ENCODE results near the gene PCDHB13.
A peak's percentile ranks its signal among the peaks of the same experiment; 100 is the strongest.
"Not testable (repeated sequence)": the region's sequence is repeated elsewhere in the genome, so short reads cannot be mapped to it uniquely, and the experiment has no call there.

PCDHB13 gene

DNA sequence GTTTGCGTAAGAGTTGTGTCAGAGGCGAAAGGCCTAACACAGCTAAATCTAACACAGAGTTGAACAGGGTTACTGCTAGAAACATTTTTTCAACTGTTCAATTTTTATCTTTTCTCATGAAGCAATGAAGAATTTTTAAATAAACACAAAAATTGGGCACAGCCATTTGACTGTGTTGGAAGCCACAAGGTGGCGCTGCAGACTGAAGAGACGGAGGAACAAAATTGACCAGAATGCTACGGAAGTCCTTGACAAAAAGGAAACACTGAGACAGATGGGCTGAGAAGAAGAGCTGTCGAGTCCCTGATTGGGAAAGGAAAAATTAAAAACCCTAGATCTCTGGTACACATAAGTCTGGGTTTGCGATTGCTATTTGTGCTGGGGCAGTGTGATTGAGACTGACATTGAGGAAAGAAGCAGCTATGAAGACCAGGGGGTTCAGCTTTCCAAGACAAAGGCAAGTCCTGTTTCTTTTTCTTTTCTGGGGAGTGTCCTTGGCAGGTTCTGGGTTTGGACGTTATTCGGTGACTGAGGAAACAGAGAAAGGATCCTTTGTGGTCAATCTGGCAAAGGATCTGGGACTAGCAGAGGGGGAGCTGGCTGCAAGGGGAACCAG, 26.7 kb upstream of the PCDHB13 start, which contains the start of gene PCDHB9:
Gene PCDHB9 (plus strand): TSS at position 265 of the 616 bp plus-strand sequence. CDS start 158 bp downstream, at position 423.
- H3K4me1 ChIP-seq (ENCODE audit: insufficient read depth, low read length) = no peaks in the 10 kb centered on the region
- H3K9ac ChIP-seq (ENCODE audit: low read length) = no peak within 1 kb of the TSS
- H3K27ac ChIP-seq (ENCODE audit: low read depth, low read length) = no peak within 1 kb of the TSS
- no peaks in the 10 kb centered on the region for H3K27me3 ChIP-seq (ENCODE audit: control insufficient read depth in 1 of 2, insufficient read depth in 2 of 2, low read length in 2 of 2)
- H3K36me3 ChIP-seq (ENCODE audit: insufficient read depth, low read length) = no peaks in the 10 kb centered on the region
- no peak within 1 kb of the TSS for H3K4me3 ChIP-seq (ENCODE audit: low read depth in 1 of 2, low read length in 2 of 2)
- H3K9me3 ChIP-seq (ENCODE audit: low read length) = peaks cover 24% of the 10 kb centered on the region

DNA sequence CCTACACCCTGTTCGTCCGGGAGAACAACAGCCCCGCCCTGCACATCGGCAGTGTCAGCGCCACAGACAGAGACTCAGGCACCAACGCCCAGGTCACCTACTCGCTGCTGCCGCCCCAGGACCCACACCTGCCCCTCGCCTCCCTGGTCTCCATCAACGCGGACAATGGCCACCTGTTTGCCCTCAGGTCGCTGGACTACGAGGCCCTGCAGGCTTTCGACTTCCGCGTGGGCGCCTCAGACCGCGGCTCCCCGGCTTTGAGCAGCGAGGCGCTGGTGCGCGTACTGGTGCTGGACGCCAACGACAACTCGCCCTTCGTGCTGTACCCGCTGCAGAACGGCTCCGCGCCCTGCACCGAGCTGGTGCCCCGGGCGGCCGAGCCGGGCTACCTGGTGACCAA, 25.0 kb upstream of the PCDHB13 start:
- H3K27me3 ChIP-seq (ENCODE audit: control insufficient read depth in 1 of 2, insufficient read depth in 2 of 2, low read length in 2 of 2); H3K27ac ChIP-seq (ENCODE audit: low read depth, low read length); H3K9ac ChIP-seq (ENCODE audit: low read length); H3K36me3 ChIP-seq (ENCODE audit: insufficient read depth, low read length); H3K4me1 ChIP-seq (ENCODE audit: insufficient read depth, low read length): not testable (repeated sequence)
- Histone ChIP-seq H3K4me3 (ENCODE audit: low read depth in 1 of 2, low read length in 2 of 2) (peak overlapping the region in 1 of 2 donors; percentile 2), H3K9me3 (ENCODE audit: low read length) (peaks cover 20% of the 10 kb centered on the region)

DNA sequence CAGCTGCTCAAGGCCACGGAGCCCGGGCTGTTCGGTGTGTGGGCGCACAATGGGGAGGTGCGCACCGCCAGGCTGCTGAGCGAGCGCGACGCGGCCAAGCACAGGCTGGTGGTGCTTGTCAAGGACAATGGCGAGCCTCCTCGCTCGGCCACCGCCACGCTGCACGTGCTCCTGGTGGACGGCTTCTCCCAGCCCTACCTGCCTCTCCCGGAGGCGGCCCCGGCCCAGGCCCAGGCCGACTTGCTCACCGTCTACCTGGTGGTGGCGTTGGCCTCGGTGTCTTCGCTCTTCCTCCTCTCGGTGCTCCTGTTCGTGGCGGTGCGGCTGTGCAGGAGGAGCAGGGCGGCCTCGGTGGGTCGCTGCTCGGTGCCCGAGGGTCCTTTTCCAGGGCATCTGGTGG, 24.6 kb upstream of the PCDHB13 start:
- not testable (repeated sequence) for H3K27me3 ChIP-seq (ENCODE audit: control insufficient read depth in 1 of 2, insufficient read depth in 2 of 2, low read length in 2 of 2); H3K4me1 ChIP-seq (ENCODE audit: insufficient read depth, low read length); H3K36me3 ChIP-seq (ENCODE audit: insufficient read depth, low read length); H3K27ac ChIP-seq (ENCODE audit: low read depth, low read length); H3K4me3 ChIP-seq (ENCODE audit: low read depth in 1 of 2, low read length in 2 of 2); H3K9ac ChIP-seq (ENCODE audit: low read length)
- peaks cover 20% of the 10 kb centered on the region for H3K9me3 ChIP-seq (ENCODE audit: low read length)

DNA sequence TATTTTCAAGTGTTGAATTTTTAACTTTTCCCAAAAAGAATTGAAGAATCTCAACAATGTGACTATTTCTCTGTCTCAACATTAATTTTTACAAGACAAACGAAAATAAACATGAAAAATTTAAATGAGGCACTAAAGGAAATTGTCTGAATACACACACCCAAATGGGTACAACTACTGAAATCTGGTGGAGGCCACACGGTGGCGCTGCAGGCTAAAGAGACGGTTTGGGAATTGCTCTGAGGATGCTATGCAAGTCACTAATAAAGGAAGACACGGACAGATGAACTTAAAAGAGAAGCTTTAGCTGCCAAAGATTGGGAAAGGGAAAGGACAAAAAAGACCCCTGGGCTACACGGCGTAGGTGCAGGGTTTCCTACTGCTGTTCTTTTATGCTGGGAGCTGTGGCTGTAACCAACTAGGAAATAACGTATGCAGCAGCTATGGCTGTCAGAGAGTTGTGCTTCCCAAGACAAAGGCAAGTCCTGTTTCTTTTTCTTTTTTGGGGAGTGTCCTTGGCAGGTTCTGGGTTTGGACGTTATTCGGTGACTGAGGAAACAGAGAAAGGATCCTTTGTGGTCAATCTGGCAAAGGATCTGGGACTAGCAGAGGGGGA, 21.5 kb upstream of the PCDHB13 start, which contains the start of gene PCDHB10:
Gene PCDHB10 (plus strand): TSS at position 244 of the 616 bp plus-strand sequence. CDS start 200 bp downstream, at position 444.
- Histone ChIP-seq H3K4me3 (ENCODE audit: low read depth in 1 of 2, low read length in 2 of 2) (peak within 1 kb of the TSS in 1 of 2 donors; percentile 33), H3K27me3 (ENCODE audit: control insufficient read depth in 1 of 2, insufficient read depth in 2 of 2, low read length in 2 of 2) (no peaks in the 10 kb centered on the region), H3K4me1 (ENCODE audit: insufficient read depth, low read length) (no peaks in the 10 kb centered on the region), H3K36me3 (ENCODE audit: insufficient read depth, low read length) (no peaks in the 10 kb centered on the region), H3K9ac (ENCODE audit: low read length) (no peak within 1 kb of the TSS), H3K27ac (ENCODE audit: low read depth, low read length) (no peak within 1 kb of the TSS), H3K9me3 (ENCODE audit: low read length) (peaks cover 13% of the 10 kb centered on the region)

DNA sequence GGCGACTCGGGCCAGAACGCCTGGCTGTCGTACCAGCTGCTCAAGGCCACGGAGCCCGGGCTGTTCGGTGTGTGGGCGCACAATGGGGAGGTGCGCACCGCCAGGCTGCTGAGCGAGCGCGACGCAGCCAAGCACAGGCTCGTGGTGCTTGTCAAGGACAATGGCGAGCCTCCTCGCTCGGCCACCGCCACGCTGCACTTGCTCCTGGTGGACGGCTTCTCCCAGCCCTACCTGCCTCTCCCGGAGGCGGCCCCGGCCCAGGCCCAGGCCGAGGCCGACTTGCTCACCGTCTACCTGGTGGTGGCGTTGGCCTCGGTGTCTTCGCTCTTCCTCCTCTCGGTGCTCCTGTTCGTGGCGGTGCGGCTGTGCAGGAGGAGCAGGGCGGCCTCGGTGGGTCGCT, 19.4 kb upstream of the PCDHB13 start:
- H3K4me3 ChIP-seq (ENCODE audit: low read depth in 1 of 2, low read length in 2 of 2); H3K36me3 ChIP-seq (ENCODE audit: insufficient read depth, low read length); H3K4me1 ChIP-seq (ENCODE audit: insufficient read depth, low read length); H3K9ac ChIP-seq (ENCODE audit: low read length); H3K27ac ChIP-seq (ENCODE audit: low read depth, low read length); H3K27me3 ChIP-seq (ENCODE audit: control insufficient read depth in 1 of 2, insufficient read depth in 2 of 2, low read length in 2 of 2): not testable (repeated sequence)
- peaks cover 29% of the 10 kb centered on the region for H3K9me3 ChIP-seq (ENCODE audit: low read length)

DNA sequence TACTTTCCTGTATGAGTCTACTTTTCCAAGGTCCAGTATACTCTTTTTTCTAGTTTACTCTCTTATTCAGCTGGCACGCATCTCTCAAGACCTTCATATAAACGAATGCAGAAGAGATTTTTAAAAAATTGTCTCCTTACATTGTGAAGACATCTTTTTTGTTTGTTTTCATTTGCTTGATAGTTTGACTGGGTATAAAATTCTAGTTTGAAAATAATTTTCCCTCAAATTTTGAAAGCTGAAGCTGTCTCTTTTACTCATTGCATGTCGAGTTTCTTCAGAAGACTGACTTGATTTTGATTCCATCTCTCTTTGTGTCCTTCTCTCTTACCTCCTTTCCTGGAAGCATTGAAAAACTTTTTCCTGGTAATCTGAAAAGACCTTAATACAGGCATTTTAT, 17.4 kb upstream of the PCDHB13 start:
- Histone ChIP-seq H3K4me1 (ENCODE audit: insufficient read depth, low read length) (no peaks in the 10 kb centered on the region), H3K4me3 (ENCODE audit: low read depth in 1 of 2, low read length in 2 of 2) (no peak overlapping the region), H3K27ac (ENCODE audit: low read depth, low read length) (no peak overlapping the region), H3K36me3 (ENCODE audit: insufficient read depth, low read length) (no peaks in the 10 kb centered on the region), H3K9ac (ENCODE audit: low read length) (no peak overlapping the region), H3K27me3 (ENCODE audit: control insufficient read depth in 1 of 2, insufficient read depth in 2 of 2, low read length in 2 of 2) (no peaks in the 10 kb centered on the region), H3K9me3 (ENCODE audit: low read length) (peaks cover 29% of the 10 kb centered on the region)

DNA sequence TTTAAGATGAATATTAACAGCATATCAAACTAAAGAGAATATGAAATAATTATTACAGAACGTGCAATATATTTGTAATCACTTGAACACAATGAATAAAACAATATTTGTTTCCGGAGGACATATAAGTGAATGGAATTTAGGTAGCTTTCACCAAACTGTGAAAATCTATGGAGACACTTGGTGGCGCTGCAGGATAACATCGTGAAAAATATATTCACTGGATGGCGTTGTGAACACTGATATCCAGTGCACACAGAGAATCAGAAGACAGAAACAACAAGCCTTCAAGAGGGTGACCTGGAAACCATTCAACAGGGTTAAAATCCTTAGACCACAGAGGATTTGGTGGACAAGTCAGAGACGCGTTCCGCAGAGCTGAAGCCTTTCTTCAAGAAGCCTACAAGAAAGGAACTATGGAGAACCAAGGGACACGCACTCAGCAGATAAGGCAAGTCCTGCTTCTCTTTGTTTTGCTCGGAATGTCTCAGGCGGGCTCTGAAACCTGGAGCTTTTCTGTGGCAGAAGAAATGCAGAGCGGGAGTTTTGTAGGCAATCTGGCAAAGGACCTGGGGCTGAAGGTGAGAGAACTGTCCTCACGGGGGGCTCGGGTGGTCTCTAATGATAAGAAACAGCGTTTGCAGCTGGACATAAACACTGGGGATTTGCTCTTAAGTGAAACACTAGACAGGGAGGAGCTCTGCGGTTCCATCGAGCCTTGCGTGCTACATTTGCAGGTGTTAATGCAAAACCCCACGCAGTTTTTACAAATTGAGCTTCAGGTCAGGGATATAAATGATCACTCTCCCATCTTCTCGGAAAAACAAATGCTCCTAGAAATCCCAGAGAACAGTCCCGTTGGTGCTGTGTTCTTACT, 14.1 kb upstream of the PCDHB13 start, which contains the start of gene PCDHB11:
Gene PCDHB11 (plus strand): TSS at position 269 of the 877 bp plus-strand sequence. CDS start 148 bp downstream, at position 417.
- Histone ChIP-seq H3K9me3 (ENCODE audit: low read length) (peaks cover 20% of the 10 kb centered on the region), H3K27me3 (ENCODE audit: control insufficient read depth in 1 of 2, insufficient read depth in 2 of 2, low read length in 2 of 2) (no peaks in the 10 kb centered on the region), H3K27ac (ENCODE audit: low read depth, low read length) (no peak within 1 kb of the TSS), H3K9ac (ENCODE audit: low read length) (no peak within 1 kb of the TSS), H3K4me1 (ENCODE audit: insufficient read depth, low read length) (no peaks in the 10 kb centered on the region), H3K4me3 (ENCODE audit: low read depth in 1 of 2, low read length in 2 of 2) (peak within 1 kb of the TSS in 1 of 2 donors; percentile 41), H3K36me3 (ENCODE audit: insufficient read depth, low read length) (no peaks in the 10 kb centered on the region)

DNA sequence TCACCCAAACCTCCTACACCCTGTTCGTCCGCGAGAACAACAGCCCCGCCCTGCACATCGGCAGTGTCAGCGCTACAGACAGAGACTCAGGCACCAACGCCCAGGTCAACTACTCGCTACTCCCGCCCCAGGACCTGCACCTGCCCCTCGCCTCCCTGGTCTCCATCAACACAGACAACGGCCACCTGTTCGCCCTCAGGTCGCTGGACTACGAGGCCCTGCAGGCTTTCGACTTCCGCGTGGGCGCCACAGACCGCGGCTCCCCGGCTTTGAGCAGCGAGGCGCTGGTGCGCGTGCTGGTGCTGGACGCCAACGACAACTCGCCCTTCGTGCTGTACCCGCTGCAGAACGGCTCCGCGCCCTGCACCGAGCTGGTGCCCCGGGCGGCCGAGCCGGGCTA, 12.6 kb upstream of the PCDHB13 start:
- not testable (repeated sequence) for H3K27ac ChIP-seq (ENCODE audit: low read depth, low read length); H3K4me3 ChIP-seq (ENCODE audit: low read depth in 1 of 2, low read length in 2 of 2); H3K9ac ChIP-seq (ENCODE audit: low read length); H3K27me3 ChIP-seq (ENCODE audit: control insufficient read depth in 1 of 2, insufficient read depth in 2 of 2, low read length in 2 of 2); H3K4me1 ChIP-seq (ENCODE audit: insufficient read depth, low read length); H3K36me3 ChIP-seq (ENCODE audit: insufficient read depth, low read length)
- peaks cover 22% of the 10 kb centered on the region for H3K9me3 ChIP-seq (ENCODE audit: low read length)

DNA sequence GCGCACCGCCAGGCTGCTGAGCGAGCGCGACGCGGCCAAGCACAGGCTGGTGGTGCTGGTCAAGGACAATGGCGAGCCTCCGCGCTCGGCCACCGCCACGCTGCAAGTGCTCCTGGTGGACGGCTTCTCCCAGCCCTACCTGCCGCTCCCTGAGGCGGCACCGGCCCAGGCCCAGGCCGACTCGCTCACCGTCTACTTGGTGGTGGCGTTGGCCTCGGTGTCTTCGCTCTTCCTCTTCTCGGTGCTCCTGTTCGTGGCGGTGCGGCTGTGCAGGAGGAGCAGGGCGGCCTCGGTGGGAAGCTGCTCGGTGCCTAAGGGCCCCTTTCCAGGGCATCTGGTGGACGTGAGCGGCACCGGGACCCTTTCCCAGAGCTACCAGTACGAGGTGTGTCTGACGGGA, 12.1 kb upstream of the PCDHB13 start:
- not testable (repeated sequence) for H3K9ac ChIP-seq (ENCODE audit: low read length); H3K4me3 ChIP-seq (ENCODE audit: low read depth in 1 of 2, low read length in 2 of 2); H3K36me3 ChIP-seq (ENCODE audit: insufficient read depth, low read length); H3K27me3 ChIP-seq (ENCODE audit: control insufficient read depth in 1 of 2, insufficient read depth in 2 of 2, low read length in 2 of 2); H3K27ac ChIP-seq (ENCODE audit: low read depth, low read length); H3K4me1 ChIP-seq (ENCODE audit: insufficient read depth, low read length)
- H3K9me3 ChIP-seq (ENCODE audit: low read length) = peaks cover 27% of the 10 kb centered on the region

DNA sequence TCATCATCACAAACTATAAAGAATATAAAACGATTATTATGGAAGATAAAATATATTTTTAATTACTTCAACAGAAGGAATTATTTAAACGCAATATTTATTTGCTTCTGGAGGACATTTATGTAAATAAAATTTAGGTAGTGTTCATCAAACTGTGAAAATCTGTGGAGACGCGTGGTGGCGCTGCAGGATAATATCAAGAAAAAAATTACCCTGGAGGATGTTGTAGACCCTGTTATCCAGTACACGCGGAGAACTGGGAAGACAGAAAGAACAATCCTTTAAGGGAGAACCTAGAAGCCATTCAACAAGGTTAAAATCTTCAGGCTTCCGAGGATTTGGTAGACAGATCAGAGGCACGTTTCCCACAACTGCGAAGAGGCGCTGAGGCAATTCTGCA, 5.2 kb upstream of the PCDHB13 start, which contains the start of gene PCDHB12:
Gene PCDHB12 (plus strand): TSS at position 242 of the 400 bp plus-strand sequence. CDS start 189 bp downstream, outside the sequence.
- H3K9me3 ChIP-seq (ENCODE audit: low read length) = peaks cover 59% of the 10 kb centered on the region
- H3K4me1 ChIP-seq (ENCODE audit: insufficient read depth, low read length) = no peaks in the 10 kb centered on the region
- H3K27ac ChIP-seq (ENCODE audit: low read depth, low read length) = no peak within 1 kb of the TSS
- no peaks in the 10 kb centered on the region for H3K27me3 ChIP-seq (ENCODE audit: control insufficient read depth in 1 of 2, insufficient read depth in 2 of 2, low read length in 2 of 2)
- H3K36me3 ChIP-seq (ENCODE audit: insufficient read depth, low read length) = no peaks in the 10 kb centered on the region
- no peak within 1 kb of the TSS for H3K9ac ChIP-seq (ENCODE audit: low read length)
- peak within 1 kb of the TSS in 1 of 2 donors; percentile 29 for H3K4me3 ChIP-seq (ENCODE audit: low read depth in 1 of 2, low read length in 2 of 2)

DNA sequence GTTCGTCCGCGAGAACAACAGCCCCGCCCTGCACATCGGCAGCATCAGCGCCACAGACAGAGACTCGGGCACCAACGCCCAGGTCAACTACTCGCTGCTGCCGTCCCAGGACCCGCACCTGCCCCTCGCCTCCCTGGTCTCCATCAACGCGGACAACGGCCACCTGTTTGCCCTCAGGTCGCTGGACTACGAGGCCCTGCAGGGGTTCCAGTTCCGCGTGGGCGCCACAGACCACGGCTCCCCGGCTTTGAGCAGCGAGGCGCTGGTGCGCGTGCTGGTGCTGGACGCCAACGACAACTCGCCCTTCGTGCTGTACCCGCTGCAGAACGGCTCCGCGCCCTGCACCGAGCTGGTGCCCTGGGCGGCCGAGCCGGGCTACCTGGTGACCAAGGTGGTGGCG, 3.4 kb upstream of the PCDHB13 start:
- H3K36me3 ChIP-seq (ENCODE audit: insufficient read depth, low read length); H3K4me1 ChIP-seq (ENCODE audit: insufficient read depth, low read length); H3K27ac ChIP-seq (ENCODE audit: low read depth, low read length); H3K27me3 ChIP-seq (ENCODE audit: control insufficient read depth in 1 of 2, insufficient read depth in 2 of 2, low read length in 2 of 2); H3K9ac ChIP-seq (ENCODE audit: low read length); H3K4me3 ChIP-seq (ENCODE audit: low read depth in 1 of 2, low read length in 2 of 2): not testable (repeated sequence)
- H3K9me3 ChIP-seq (ENCODE audit: low read length) = peaks cover 57% of the 10 kb centered on the region
